H1 (cell line): ENCODE measurements around the gene C12orf56. TPM values are rescaled to one million over a fixed set of nuclear protein-coding genes. Genes with fewer than 3 reads are reported as not detected.
A peak's percentile ranks its signal among the peaks of the same experiment; 100 is the strongest.

Experiments used
- CTCF ChIA-PET: fragments of 300-600 bp; sonication (Branson Sonifier 250); formaldehyde crosslinking; loops from one replicate; lab custom pipeline; 2021; ENCODE audit not compliant: partially characterized antibody; lab: Charles Lee
- POLR2A ChIA-PET: fragments of 300-600 bp; sonication (Branson Sonifier 250); formaldehyde crosslinking; loops from one replicate; lab custom pipeline; 2021; ENCODE audit warnings: inconsistent platforms; ENCODE audit not compliant: partially characterized antibody; lab: Charles Lee
- DNase-seq, 2 experiments: peaks; one replicate each; pipeline versions ENCODE4 v3.0.0 to v3.0.0-alpha.2; 2010 to 2022; ENCODE audit warnings: low spot score in 2 of 2, low read depth in 1 of 2, mixed read lengths in 1 of 2
- FAIRE-seq: peaks from 2 replicates; lab custom pipeline; 2011; peaks lifted over from hg19 to GRCh38; lab: Jason Lieb, UNC
- H2AFZ ChIP-seq: 2 replicates; pipeline ENCODE4 v1.8.1; 2012; ENCODE audit warnings: low read length, inconsistent platforms
- H2AK5ac ChIP-seq: 2 replicates; pipeline ENCODE4 v1.6.1; 2013; ENCODE audit warnings: low read depth, low read length
- H2BK120ac ChIP-seq: replicated peaks from 2 replicates; pipeline ENCODE3; 2013; ENCODE audit warnings: low read depth, low read length, inconsistent platforms
- H2BK12ac ChIP-seq: 2 replicates; pipeline ENCODE4 v1.6.1; 2013; ENCODE audit warnings: low read depth, low read length
- H2BK15ac ChIP-seq: 2 replicates; pipeline ENCODE4 v1.6.1; 2013; ENCODE audit warnings: low read length
- H2BK20ac ChIP-seq: 2 replicates; pipeline ENCODE4 v1.6.1; 2013; ENCODE audit warnings: low read length
- H2BK5ac ChIP-seq: 2 replicates; pipeline ENCODE4 v1.6.1; 2013; ENCODE audit warnings: low read depth, low read length
- H3K14ac ChIP-seq: 2 replicates; pipeline ENCODE4 v1.6.1; 2013; ENCODE audit warnings: inconsistent platforms; ENCODE audit not compliant: insufficient read length
- H3K18ac ChIP-seq: 2 replicates; pipeline ENCODE4 v1.6.1; 2013; ENCODE audit warnings: low read length; ENCODE audit errors: extremely low read depth
- H3K23ac ChIP-seq: 2 replicates; pipeline ENCODE4 v1.6.1; 2013; ENCODE audit warnings: inconsistent platforms; ENCODE audit not compliant: insufficient read length
- H3K23me2 ChIP-seq: 2 replicates; pipeline ENCODE4 v1.6.1; 2013; ENCODE audit warnings: low read depth, low read length
- H3K27ac ChIP-seq: 2 replicates; pipeline ENCODE4 v1.6.1; 2011; ENCODE audit warnings: low read depth, low read length, inconsistent platforms
- H3K27me3 ChIP-seq, 4 experiments: replicated peaks in 1 of 4; 1 replicate in 1 of 4; 2 replicates in 3 of 4; pipeline versions ENCODE4 v1.6.1 to v1.8.1; 2011 to 2013; ENCODE audit warnings: low read length in 3 of 4, mild to moderate bottlenecking in 3 of 4, inconsistent platforms in 2 of 4, mixed read lengths in 2 of 4, moderate library complexity in 1 of 4; ENCODE audit not compliant: control insufficient read depth in 3 of 4, insufficient read depth in 3 of 4; ENCODE audit errors: extremely low read depth in 1 of 4
- H3K36me3 ChIP-seq, 4 experiments: 2 replicates each; pipeline versions ENCODE4 v1.6.1 to v1.8.1; 2011 to 2013; ENCODE audit warnings: mild to moderate bottlenecking in 4 of 4, low read length in 3 of 4, moderate library complexity in 2 of 4, control low read depth in 1 of 4, inconsistent platforms in 1 of 4; ENCODE audit not compliant: insufficient read depth in 4 of 4, control insufficient read depth in 2 of 4
- H3K4ac ChIP-seq: replicated peaks from 2 replicates; pipeline ENCODE3; 2013; ENCODE audit warnings: low read length, low read depth, mixed read lengths, inconsistent platforms; ENCODE audit not compliant: insufficient read length
- H3K4me1 ChIP-seq, 4 experiments: replicated peaks in 1 of 4; 1 replicate in 1 of 4; 2 replicates in 3 of 4; pipeline versions ENCODE4 v1.6.1 to v1.8.1; 2011 to 2013; ENCODE audit warnings: low read length in 3 of 4, inconsistent platforms in 2 of 4, mixed read lengths in 1 of 4; ENCODE audit not compliant: insufficient read depth in 4 of 4, control insufficient read depth in 3 of 4
- H3K4me2 ChIP-seq, 2 experiments: 2 replicates each; pipeline versions ENCODE4 v1.6.1 to v1.8.1; 2011 to 2013; ENCODE audit warnings: low read depth in 2 of 2, low read length in 2 of 2, control low read depth in 1 of 2, inconsistent platforms in 1 of 2, mild to moderate bottlenecking in 1 of 2; ENCODE audit not compliant: insufficient read depth in 1 of 2
- H3K4me3 ChIP-seq, 4 experiments: fragments of 200-600, 300-600 bp in 1 of 4; sonication (generic), shearing (Covaris generic), sonication (Bioruptor Twin) in 1 of 4; 2 replicates each; pipeline versions ENCODE4 v1.5.1 to v1.8.1; 2011 to 2016; ENCODE audit warnings: low read length in 4 of 4, low read depth in 3 of 4, control low read depth in 2 of 4, inconsistent platforms in 2 of 4, mild to moderate bottlenecking in 2 of 4, mixed read lengths in 1 of 4, moderate library complexity in 1 of 4; ENCODE audit not compliant: insufficient read depth in 2 of 4; ENCODE audit errors: extremely low read depth in 1 of 4
- H3K56ac ChIP-seq: replicated peaks from 2 replicates; pipeline ENCODE3; 2013; ENCODE audit warnings: low read depth, mild to moderate bottlenecking, mixed read lengths, low read length, inconsistent platforms; ENCODE audit not compliant: insufficient read length
- H3K79me1 ChIP-seq: 2 replicates; pipeline ENCODE4 v1.6.1; 2013; ENCODE audit warnings: low read depth, low read length, control low read depth
- H3K79me2 ChIP-seq, 2 experiments: 2 replicates each; pipeline versions ENCODE4 v1.6.1 to v1.8.1; 2012 to 2013; ENCODE audit warnings: low read length in 2 of 2, mild to moderate bottlenecking in 2 of 2, inconsistent platforms in 1 of 2; ENCODE audit not compliant: insufficient read depth in 2 of 2, control insufficient read depth in 1 of 2
- H3K9ac ChIP-seq, 4 experiments: replicated peaks in 1 of 4; 1 replicate in 1 of 4; 2 replicates in 3 of 4; pipeline versions ENCODE4 v1.6.1 to v1.8.1; 2011 to 2013; ENCODE audit warnings: low read depth in 3 of 4, low read length in 3 of 4, control low read depth in 2 of 4, mild to moderate bottlenecking in 2 of 4, moderate library complexity in 2 of 4, inconsistent platforms in 1 of 4; ENCODE audit errors: extremely low read depth in 1 of 4
- H3K9me3 ChIP-seq, 2 experiments: 2 replicates each; pipeline versions ENCODE4 v1.6.1 to v1.8.1; 2012 to 2013; ENCODE audit warnings: mild to moderate bottlenecking in 2 of 2, moderate library complexity in 2 of 2, control low read depth in 1 of 2, inconsistent platforms in 1 of 2, low read depth in 1 of 2, low read length in 1 of 2, mixed read lengths in 1 of 2; ENCODE audit not compliant: insufficient read depth in 2 of 2
- H4K20me1 ChIP-seq, 2 experiments: replicated peaks in 1 of 2; 2 replicates each; pipeline versions ENCODE3 to v1.8.1; 2011 to 2013; ENCODE audit warnings: inconsistent platforms in 2 of 2, low read length in 2 of 2, mild to moderate bottlenecking in 1 of 2; ENCODE audit not compliant: insufficient read depth in 2 of 2, control insufficient read depth in 1 of 2
- H4K5ac ChIP-seq: 2 replicates; pipeline ENCODE4 v1.6.1; 2013; ENCODE audit warnings: low read length, low read depth, mixed read lengths, inconsistent platforms; ENCODE audit not compliant: insufficient read length
- H4K8ac ChIP-seq: 2 replicates; pipeline ENCODE4 v1.8.0; 2013; ENCODE audit warnings: mild to moderate bottlenecking, moderate library complexity, low read length, inconsistent platforms; ENCODE audit not compliant: insufficient read depth; ENCODE audit errors: extremely low read depth
- H4K91ac ChIP-seq: replicated peaks from 2 replicates; pipeline ENCODE3; 2013; ENCODE audit warnings: low read length, mixed read lengths, inconsistent platforms; ENCODE audit not compliant: insufficient read length
- BCL11A ChIP-seq, 2 experiments: IDR thresholded peaks; one replicate each; pipeline ENCODE4 v1.6.1; 2011; ENCODE audit warnings: low read depth in 2 of 2, low read length in 2 of 2, mild to moderate bottlenecking in 2 of 2
- CEBPB ChIP-seq: IDR thresholded peaks from 2 replicates; pipeline ENCODE4 v1.6.1; 2012; ENCODE audit warnings: low read depth, low read length
- KDM5A ChIP-seq: fragments of 200-600 bp; IDR thresholded peaks from 2 replicates; pipeline ENCODE4 v1.7.1; 2012; ENCODE audit warnings: mild to moderate bottlenecking, low read length, inconsistent platforms, mixed read lengths
- MAX ChIP-seq: IDR thresholded peaks from 2 replicates; pipeline ENCODE4 v1.6.1; 2012; ENCODE audit warnings: inconsistent platforms
- NRF1 ChIP-seq: IDR thresholded peaks from 2 replicates; pipeline ENCODE4 v1.6.1; 2011; ENCODE audit warnings: mild to moderate bottlenecking, low read depth, low read length, improper control_type of control experiment
- PHF8 ChIP-seq: fragments of 200-600 bp; sonication (generic); conservative IDR thresholded peaks from 2 replicates; pipeline ENCODE4 v1.7.1; 2012; ENCODE audit warnings: low read depth, mild to moderate bottlenecking, inconsistent platforms, low read length, moderate library complexity
- RNF2 ChIP-seq: fragments of 200-900, 300-1000 bp; sonication (generic); IDR thresholded peaks from 2 replicates; pipeline ENCODE4 v1.7.1; 2016; ENCODE audit warnings: borderline replicate concordance, low read depth, mild to moderate bottlenecking, antibody characterized with exemption, low read length; ENCODE audit not compliant: poor library complexity, severe bottlenecking; ENCODE audit errors: missing control alignments
- SAP30 ChIP-seq: fragments of 300-600 bp; sonication (generic); IDR thresholded peaks from 2 replicates; pipeline ENCODE4 v1.7.1; 2012; ENCODE audit warnings: low read length, moderate library complexity, mild to moderate bottlenecking, inconsistent platforms; ENCODE audit not compliant: insufficient read depth, insufficient replicate concordance
- SP2 ChIP-seq: IDR thresholded peaks from 2 replicates; pipeline ENCODE4 v1.6.1; 2012; ENCODE audit warnings: mild to moderate bottlenecking, low read length, inconsistent platforms
- TBP ChIP-seq: IDR thresholded peaks from 2 replicates; pipeline ENCODE4 v1.6.1; 2011; ENCODE audit warnings: low read depth, low read length, improper control_type of control experiment
- TCF12 ChIP-seq: IDR thresholded peaks from 2 replicates; pipeline ENCODE4 v1.6.1; 2011; ENCODE audit warnings: low read depth, mild to moderate bottlenecking, low read length
- YY1 ChIP-seq: IDR thresholded peaks from 2 replicates; pipeline ENCODE4 v1.6.1; 2011; ENCODE audit warnings: low read depth, mild to moderate bottlenecking, low read length
- ZNF274 ChIP-seq: IDR thresholded peaks from 2 replicates; pipeline ENCODE4 v1.7.0; 2012; ENCODE audit warnings: low read length, borderline replicate concordance; ENCODE audit errors: extremely low read depth
- WGBS, 2 experiments: shearing (Covaris generic) in 1 of 2; methylation state at CpG; one replicate each; pipeline versions ENCODE4 v1.1.6 to v1.1.7; 2013 to 2015; ENCODE audit warnings: low lambda C conversion rate in 2 of 2, mixed read lengths in 2 of 2, inconsistent platforms in 1 of 2, low coverage in 1 of 2, missing lambda C conversion rate in 1 of 2; ENCODE audit not compliant: insufficient replicate concordance in 2 of 2, insufficient coverage in 1 of 2, insufficient read length in 1 of 2; ENCODE audit errors: extremely low coverage in 1 of 2, missing lambda C conversion rate in 1 of 2; 5-methylcytosine and 5-hydroxymethylcytosine counted together
- polyA plus RNA-seq, 7 experiments: library from polyadenylated mRNA; depleted of rRNA in 3 of 7; stranded (reverse) in 5 of 7; unstranded in 2 of 7; fragments of >200 nt in 5 of 7; fragments of 200-250 nt in 2 of 7; gene quantifications; 1 replicate in 5 of 7; 2 replicates in 1 of 7; 4 replicates in 1 of 7; pipeline versions ENCODE4 v1.2.1 to v1.2.3, GENCODE V29; 2011 to 2013; ENCODE audit warnings: missing spikeins in 2 of 7, mixed read lengths in 2 of 7
- total RNA-seq: library from RNA; stranded (reverse); fragmentation: NEBNext Ultra II Directional; extraction: Animal tissue kit (Norgen Biotek cat#: 25700); gene quantifications from 2 replicates; pipeline ENCODE4 v1.2.1, GENCODE V29; 2021

The C12orf56 gene
- total and polyA plus RNA-seq, 2 of the 8 experiments (the other 6 are each of a cell fraction or from before 2014, with no cell fraction given), result 1.1 to 2.9 TPM

GRCh38 chr12:64389154-64389553, 1.4 kb downstream of the C12orf56 start:
- Histone ChIP-seq H3K9ac (no peak overlapping the region), H3K27ac (no peak overlapping the region), H2BK15ac (no peak overlapping the region), H3K23ac (no peak overlapping the region), H3K18ac (no peak overlapping the region), H2BK5ac (no peak overlapping the region), H2BK20ac (no peak overlapping the region), H3K4me2 (peak overlapping the region in 1 of 2 experiments; percentile 52; a peak in 1 of 4 replicates), H4K8ac (peak overlapping the region; percentile 48; the same call in 1 of the 2 replicates), H3K14ac (no peak overlapping the region), H3K9me3 (no peaks in the 10 kb centered on the region), H3K4ac (no peak overlapping the region), H3K27me3 (peaks cover 0 to 8% (median 2%) of the 10 kb centered on the region in 4 experiments; a peak in 5 of 7 replicates), H3K36me3 (no peaks in the 10 kb centered on the region), H4K5ac (no peak overlapping the region), H3K56ac (no peak overlapping the region), H3K79me1 (no peaks in the 10 kb centered on the region), H4K20me1 (no peaks in the 10 kb centered on the region), H2AFZ (no peak overlapping the region), H3K4me3 (no peak overlapping the region), H2BK12ac (no peak overlapping the region), H3K23me2 (no peaks in the 10 kb centered on the region), H2AK5ac (no peak overlapping the region), H4K91ac (no peak overlapping the region), H3K4me1 (peaks cover 0 to 2% (median 0%) of the 10 kb centered on the region in 4 experiments; a peak in 3 of 7 replicates), H2BK120ac (no peak overlapping the region), H3K79me2 (no peaks in the 10 kb centered on the region)
- no peak for FAIRE-seq
- DNase-seq, result no peak
- CTCF ChIA-PET, result interaction anchor here (0.7 to 1.3 kb wide), 3 partner anchors 9 to 308 kb away, joined by 3 read pairs; no protein-coding TSS in a partner anchor
- POLR2A ChIA-PET, result interaction anchor here (1.5 to 1.7 kb wide), 4 partner anchors 10 to 28 kb away, joined by 4 to 7 read pairs (median 5); partner anchors contain the start of gene XPOT
- TF ChIP-seq SP2 (no peak), RNF2 (no peak), NRF1 (no peak), TBP (no peak), YY1 (no peak), TCF12 (no peak), KDM5A (no peak), MAX (no peak), ZNF274 (no peak), CEBPB (no peak), SAP30 (no peak), PHF8 (no peak), BCL11A (IDR thresholded peaks at IDR 0.05; ENCODE audit: low read depth in 2 of 2, low read length in 2 of 2) (no peak)
- whole genome bisulfite sequencing, 2 experiments, result 90% methylated on average over 18 of the region's 18 CpGs; no CpG with 5 or more reads in 1 of the 2 experiments
